Loucy (cell line): ENCODE results near the gene GLI1.
"Not testable (repeated sequence)": the region's sequence is repeated elsewhere in the genome, so short reads cannot be mapped to it uniquely, and the experiment has no call there.

ENCODE experiments used
- H2AFZ ChIP-seq: fragments of 200-600 bp; sonication (generic); 2 replicates; pipeline ENCODE4 v1.6.0; 2016; ENCODE audit warnings: antibody characterized with exemption, mild to moderate bottlenecking, low read length, moderate library complexity
- H3F3A ChIP-seq: fragments of 200-600 bp; 2 replicates; pipeline ENCODE4 v1.6.0; 2016; ENCODE audit warnings: antibody characterized with exemption, low read depth, mild to moderate bottlenecking
- H3K27me3 ChIP-seq: fragments of 200-600 bp; sonication (generic); 2 replicates; pipeline ENCODE4 v1.6.1; 2014; ENCODE audit warnings: low read length, mild to moderate bottlenecking; ENCODE audit not compliant: insufficient read depth, poor library complexity, severe bottlenecking
- H3K36me3 ChIP-seq: fragments of 200-600 bp; sonication (generic); 2 replicates; pipeline ENCODE4 v1.6.1; 2016; ENCODE audit warnings: low read length; ENCODE audit not compliant: insufficient read depth
- H3K4me1 ChIP-seq: fragments of 200-600 bp; sonication (generic); 2 replicates; pipeline ENCODE4 v1.5.1; 2014; ENCODE audit warnings: low read length, mild to moderate bottlenecking; ENCODE audit not compliant: insufficient read depth, poor library complexity, severe bottlenecking
- H3K4me2 ChIP-seq: fragments of 200-600 bp; sonication (generic); 2 replicates; pipeline ENCODE4 v1.6.0; 2014; ENCODE audit warnings: antibody characterized with exemption, low read length, low read depth, mild to moderate bottlenecking; ENCODE audit not compliant: poor library complexity, severe bottlenecking
- H3K4me3 ChIP-seq: fragments of 200-600 bp; sonication (generic); 2 replicates; pipeline ENCODE4 v1.5.1; 2014; ENCODE audit warnings: low read length, mild to moderate bottlenecking, mixed read lengths; ENCODE audit not compliant: poor library complexity, severe bottlenecking
- H3K79me2 ChIP-seq: fragments of 200-600 bp; sonication (generic); 2 replicates; pipeline ENCODE4 v1.6.1; 2014; ENCODE audit warnings: low read length; ENCODE audit not compliant: insufficient read depth
- H3K9ac ChIP-seq: fragments of 200-600 bp; sonication (generic); 2 replicates; pipeline ENCODE4 v1.6.0; 2014; ENCODE audit warnings: mild to moderate bottlenecking, low read depth, low read length, moderate library complexity; ENCODE audit not compliant: poor library complexity, severe bottlenecking
- H3K9me2 ChIP-seq: fragments of 200-600 bp; sonication (generic); replicated peaks from 2 replicates; pipeline ENCODE4 v1.6.1; 2016; ENCODE audit warnings: low read depth, low read length, mixed read lengths
- H3K9me3 ChIP-seq: fragments of 200-600 bp; sonication (generic); 2 replicates; pipeline ENCODE4 v1.6.1; 2014; ENCODE audit warnings: mild to moderate bottlenecking, antibody characterized with exemption, low read length, low read depth; ENCODE audit not compliant: insufficient read depth
- H4K20me1 ChIP-seq: fragments of 200-600 bp; sonication (generic); 2 replicates; pipeline ENCODE4 v1.6.0; 2014; ENCODE audit warnings: antibody characterized with exemption, low read length, mild to moderate bottlenecking; ENCODE audit not compliant: insufficient read depth, poor library complexity, severe bottlenecking
- CTCF ChIP-seq: fragments of 200-600 bp; sonication (generic); conservative IDR thresholded peaks from 2 replicates; pipeline ENCODE4 v1.5.1; 2014; ENCODE audit warnings: mild to moderate bottlenecking, antibody characterized with exemption, low read length
- EZH2phosphoT487 ChIP-seq: fragments of 200-600 bp; IDR thresholded peaks from 2 replicates; pipeline ENCODE4 v1.6.1; 2018; ENCODE audit warnings: antibody characterized with exemption, mild to moderate bottlenecking, moderate library complexity, borderline replicate concordance

GLI1 gene

GRCh38 chr12:57438400-57438799 lies 21.2 kb upstream of the GLI1 start:
- H3K9me2 ChIP-seq = no peaks in the 10 kb centered on the region
- H3K4me3 ChIP-seq = no peak overlapping the region
- TF ChIP-seq EZH2phosphoT487 (no peak), CTCF (no peak)
- no peaks in the 10 kb centered on the region for H3K36me3 ChIP-seq
- H3K9ac ChIP-seq = no peak overlapping the region
- H3F3A ChIP-seq = peaks cover 2% of the 10 kb centered on the region; the same call in 1 of the 2 replicates
- no peaks in the 10 kb centered on the region for H3K79me2 ChIP-seq
- H3K4me2 ChIP-seq = no peak overlapping the region
- H4K20me1 ChIP-seq = no peaks in the 10 kb centered on the region
- H2AFZ ChIP-seq = no peak overlapping the region
- H3K27me3 ChIP-seq = no peaks in the 10 kb centered on the region
- no peaks in the 10 kb centered on the region for H3K9me3 ChIP-seq
- H3K4me1 ChIP-seq = peaks cover 13% of the 10 kb centered on the region

- H3K36me3 ChIP-seq = no peaks in the 10 kb centered on the region
- no peak overlapping the region for H2AFZ ChIP-seq
- TF ChIP-seq EZH2phosphoT487 (no peak), CTCF (no peak)
- no peak overlapping the region for H3K4me2 ChIP-seq
- no peaks in the 10 kb centered on the region for H3K79me2 ChIP-seq
- H4K20me1 ChIP-seq = no peaks in the 10 kb centered on the region
- H3F3A ChIP-seq = no peaks in the 10 kb centered on the region
- no peaks in the 10 kb centered on the region for H3K9me3 ChIP-seq
- no peak overlapping the region for H3K9ac ChIP-seq
- H3K9me2 ChIP-seq = no peaks in the 10 kb centered on the region
- peaks cover 10% of the 10 kb centered on the region for H3K4me1 ChIP-seq
- H3K4me3 ChIP-seq = no peak overlapping the region
- H3K27me3 ChIP-seq = no peaks in the 10 kb centered on the region
Observed at GRCh38 chr12:57439762-57440266, 19.8 kb upstream of the GLI1 start.

- H2AFZ ChIP-seq, H3K27me3 ChIP-seq, H3K4me3 ChIP-seq, H3K9me3 ChIP-seq, H3K9me2 ChIP-seq, H3K79me2 ChIP-seq, H3F3A ChIP-seq, H3K4me2 ChIP-seq, H3K36me3 ChIP-seq, H4K20me1 ChIP-seq, H3K9ac ChIP-seq, H3K4me1 ChIP-seq: not testable (repeated sequence)
Observed at GRCh38 chr12:57441393-57441792, 18.2 kb upstream of the GLI1 start.

GRCh38 chr12:57441846-57442427 lies 17.6 kb upstream of the GLI1 start:
- H3K4me1 ChIP-seq = peaks cover 5% of the 10 kb centered on the region
- H2AFZ ChIP-seq = no peak overlapping the region
- no peaks in the 10 kb centered on the region for H3K79me2 ChIP-seq
- no peaks in the 10 kb centered on the region for H3F3A ChIP-seq
- no peaks in the 10 kb centered on the region for H3K36me3 ChIP-seq
- H3K9me2 ChIP-seq = no peaks in the 10 kb centered on the region
- no peaks in the 10 kb centered on the region for H4K20me1 ChIP-seq
- H3K27me3 ChIP-seq = no peaks in the 10 kb centered on the region
- H3K9me3 ChIP-seq = no peaks in the 10 kb centered on the region
- TF ChIP-seq CTCF (no peak), EZH2phosphoT487 (no peak)
- H3K9ac ChIP-seq = no peak overlapping the region
- H3K4me2 ChIP-seq = no peak overlapping the region
- H3K4me3 ChIP-seq = no peak overlapping the region

- H3K9me2 ChIP-seq, H3F3A ChIP-seq, H2AFZ ChIP-seq, H3K9me3 ChIP-seq, H3K36me3 ChIP-seq, H3K79me2 ChIP-seq, H3K27me3 ChIP-seq, H3K4me1 ChIP-seq, H3K4me2 ChIP-seq, H3K4me3 ChIP-seq, H3K9ac ChIP-seq, H4K20me1 ChIP-seq: not testable (repeated sequence)
Observed at GRCh38 chr12:57444337-57444736, 15.2 kb upstream of the GLI1 start.
